ENCODE measurements around the gene SLC27A3. TPM values are rescaled to one million over a fixed set of nuclear protein-coding genes. Genes with fewer than 3 reads are reported as not detected.
"Not testable (repeated sequence)": the region's sequence is repeated elsewhere in the genome, so short reads cannot be mapped to it uniquely, and the experiment has no call there.

Gene SLC27A3
- total RNA-seq, 4 donors from 2014 or later, result 7.6 to 15.0 (median 11.2) TPM

DNA sequence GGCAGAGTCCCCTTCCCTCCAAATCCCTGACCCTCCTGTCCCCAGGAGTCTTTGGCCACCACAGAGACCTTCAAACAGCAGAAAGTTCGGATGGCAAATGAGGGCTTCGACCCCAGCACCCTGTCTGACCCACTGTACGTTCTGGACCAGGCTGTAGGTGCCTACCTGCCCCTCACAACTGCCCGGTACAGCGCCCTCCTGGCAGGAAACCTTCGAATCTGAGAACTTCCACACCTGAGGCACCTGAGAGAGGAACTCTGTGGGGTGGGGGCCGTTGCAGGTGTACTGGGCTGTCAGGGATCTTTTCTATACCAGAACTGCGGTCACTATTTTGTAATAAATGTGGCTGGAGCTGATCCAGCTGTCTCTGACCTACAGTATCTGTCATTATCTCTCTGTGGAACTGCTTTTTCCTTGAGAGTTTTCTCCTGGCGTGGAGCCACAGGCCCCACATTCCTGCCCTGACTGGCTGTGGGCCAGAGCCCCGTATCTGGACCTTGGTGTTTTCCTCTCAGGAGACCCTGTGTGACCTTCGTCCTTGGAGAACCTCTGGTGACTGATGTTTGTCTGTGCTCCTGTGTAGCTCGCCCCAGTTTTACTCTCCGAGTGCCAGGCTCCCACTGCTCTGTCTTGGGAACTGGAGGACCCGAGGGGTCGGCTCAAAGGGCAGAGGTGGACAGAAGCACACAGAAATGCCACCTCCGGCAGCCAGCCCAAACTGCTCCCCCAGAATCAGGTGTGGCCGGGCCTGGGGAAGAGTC, 4.8 kb downstream of the SLC27A3 start:
- intact Hi-C loops (cut with DNase I), result no loop called here
- Histone ChIP-seq H3K4me3 (no peak overlapping the region), H3K36me3 (peaks cover 0 to 23% (median 0%) of the 10 kb centered on the region in 3 donors), H3K27ac (no peak overlapping the region), H3K9me3 (no peaks in the 10 kb centered on the region), H3K27me3 (no peaks in the 10 kb centered on the region), H3K4me1 (peaks cover 17 to 76% (median 34%) of the 10 kb centered on the region in 3 donors)
- DNase-seq, result no peak
- WGBS, 2 donors, result 72 to 77% methylated on average over 5 to 9 of the region's 17 CpGs
- TF ChIP-seq POLR2A (IDR thresholded peaks at IDR 0.05), result no peak
- TF ChIP-seq, protein P1, sequence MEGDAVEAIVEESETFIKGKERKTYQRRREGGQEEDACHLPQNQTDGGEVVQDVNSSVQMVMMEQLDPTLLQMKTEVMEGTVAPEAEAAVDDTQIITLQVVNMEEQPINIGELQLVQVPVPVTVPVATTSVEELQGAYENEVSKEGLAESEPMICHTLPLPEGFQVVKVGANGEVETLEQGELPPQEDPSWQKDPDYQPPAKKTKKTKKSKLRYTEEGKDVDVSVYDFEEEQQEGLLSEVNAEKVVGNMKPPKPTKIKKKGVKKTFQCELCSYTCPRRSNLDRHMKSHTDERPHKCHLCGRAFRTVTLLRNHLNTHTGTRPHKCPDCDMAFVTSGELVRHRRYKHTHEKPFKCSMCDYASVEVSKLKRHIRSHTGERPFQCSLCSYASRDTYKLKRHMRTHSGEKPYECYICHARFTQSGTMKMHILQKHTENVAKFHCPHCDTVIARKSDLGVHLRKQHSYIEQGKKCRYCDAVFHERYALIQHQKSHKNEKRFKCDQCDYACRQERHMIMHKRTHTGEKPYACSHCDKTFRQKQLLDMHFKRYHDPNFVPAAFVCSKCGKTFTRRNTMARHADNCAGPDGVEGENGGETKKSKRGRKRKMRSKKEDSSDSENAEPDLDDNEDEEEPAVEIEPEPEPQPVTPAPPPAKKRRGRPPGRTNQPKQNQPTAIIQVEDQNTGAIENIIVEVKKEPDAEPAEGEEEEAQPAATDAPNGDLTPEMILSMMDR (IDR thresholded peaks at IDR 0.05), result no peak

DNA sequence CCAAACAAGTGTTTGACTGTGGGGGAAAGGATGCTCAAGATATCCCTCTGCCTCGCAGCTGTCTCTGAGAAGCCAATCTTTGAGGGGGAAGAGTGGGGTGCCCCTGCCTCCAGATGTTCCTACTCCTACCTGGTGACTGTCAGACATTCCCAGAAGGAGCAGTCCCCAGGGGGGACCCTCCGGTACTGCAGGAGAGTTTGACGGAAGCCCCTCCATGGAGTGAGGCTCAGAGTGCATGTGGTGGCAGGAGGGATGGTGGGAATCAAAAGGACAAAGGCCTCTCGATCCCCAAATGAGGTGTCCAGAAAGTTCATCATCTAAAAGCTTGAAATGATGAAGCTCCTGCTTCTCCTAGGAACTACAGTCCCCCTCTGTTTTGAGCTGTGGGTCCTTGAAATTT, 5.3 kb downstream of the SLC27A3 start:
- intact Hi-C loops (cut with DNase I), result no loop called here
- H3K9me3 ChIP-seq, result no peaks in the 10 kb centered on the region
- no peak for DNase-seq
- H3K36me3 ChIP-seq, result peaks cover 0 to 23% (median 0%) of the 10 kb centered on the region in 3 donors
- no peaks in the 10 kb centered on the region for H3K27me3 ChIP-seq
- H3K4me1 ChIP-seq, result peaks cover 16 to 71% (median 31%) of the 10 kb centered on the region in 3 donors
- 40 to 63% methylated on average over 1 of the region's 4 CpGs for WGBS, 2 donors
- no peak overlapping the region for H3K4me3 ChIP-seq
- H3K27ac ChIP-seq, result no peak overlapping the region
- TF ChIP-seq, protein P1 (IDR thresholded peaks at IDR 0.05), result no peak
- no peak for TF ChIP-seq POLR2A (IDR thresholded peaks at IDR 0.05)

DNA sequence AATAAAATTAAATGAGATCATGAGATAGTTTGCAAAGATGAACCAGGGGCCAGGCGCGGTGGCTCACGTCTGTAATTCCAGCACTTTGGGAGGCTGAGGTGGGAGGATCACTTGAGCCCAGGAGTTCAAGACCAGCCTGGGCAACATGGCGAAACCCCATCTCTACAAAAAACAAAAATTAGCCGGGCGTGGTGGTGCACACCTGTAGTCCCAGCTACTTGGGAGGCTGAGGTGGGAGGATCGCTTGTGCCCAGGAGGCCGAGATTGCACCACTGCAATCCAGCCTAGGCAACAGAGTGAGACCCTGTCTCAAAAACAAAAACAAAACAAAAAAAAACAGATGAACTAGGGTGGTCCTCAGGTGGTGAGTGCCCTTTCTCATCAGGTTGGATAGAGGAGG, 7.4 kb downstream of the SLC27A3 start:
- intact Hi-C loops (cut with DNase I); H3K9me3 ChIP-seq; DNase-seq; H3K27me3 ChIP-seq: not testable (repeated sequence)
- 87 to 93% methylated on average over 6 to 8 of the region's 8 CpGs for WGBS, 2 donors
- H3K27ac ChIP-seq, result peak overlapping the region; percentile 94 to 97 (median 96)
- peaks cover 3 to 50% (median 17%) of the 10 kb centered on the region in 3 donors for H3K4me1 ChIP-seq
- H3K4me3 ChIP-seq, result peak overlapping the region in 3 of 4 donors; percentile 70 to 75 (median 70)
- H3K36me3 ChIP-seq, result peaks cover 0 to 23% (median 0%) of the 10 kb centered on the region in 3 donors

DNA sequence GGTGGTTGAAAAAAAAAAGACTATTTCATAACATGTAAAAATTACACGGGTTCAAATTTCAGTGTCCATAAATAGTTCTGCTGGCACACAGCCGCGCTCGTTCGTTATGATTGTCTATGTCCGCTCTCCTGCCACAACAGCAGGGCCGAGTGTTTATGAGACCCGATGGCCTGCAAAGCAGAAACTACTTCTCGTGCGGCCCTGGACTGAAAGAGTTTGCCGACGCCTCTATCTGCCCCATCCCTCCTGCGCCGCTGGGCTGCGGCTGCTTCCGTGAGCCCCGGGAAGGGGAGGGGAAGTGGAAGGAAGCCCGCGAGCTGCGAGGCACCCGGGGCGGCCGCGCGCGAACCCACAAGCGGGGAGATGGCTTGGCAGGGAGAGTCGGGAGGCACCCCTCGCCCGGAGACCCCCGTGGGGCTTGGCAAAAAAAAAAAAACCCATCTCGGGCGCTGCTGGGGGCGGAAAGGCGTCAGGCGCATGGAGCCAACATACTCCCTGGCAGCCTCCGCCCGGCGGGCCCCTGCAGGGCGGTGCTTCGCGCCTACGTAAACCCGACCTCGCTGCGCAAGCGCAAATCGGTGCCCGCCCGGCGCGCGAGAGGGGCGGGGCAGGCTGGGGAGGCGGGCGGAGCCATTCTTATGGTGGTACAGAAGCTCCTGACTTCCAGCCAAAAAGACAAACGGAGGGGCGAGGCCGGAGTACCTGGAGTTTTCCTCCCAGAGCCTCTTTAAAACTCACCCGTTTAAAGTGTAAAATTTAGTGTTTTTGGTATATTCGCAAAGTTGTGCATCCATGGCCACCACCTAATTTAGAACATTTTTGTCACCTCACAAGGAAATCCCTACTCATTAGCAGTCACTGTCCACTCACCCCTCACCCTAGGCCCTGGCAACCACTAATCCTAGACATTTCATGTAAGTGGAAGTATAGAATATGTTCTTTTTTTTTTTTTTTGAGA, 8.3 kb downstream of the SLC27A3 start:
- WGBS, 2 donors, result 0% methylated on average over 18 to 28 of the region's 61 CpGs
- Histone ChIP-seq H3K36me3 (peaks cover 0 to 14% (median 0%) of the 10 kb centered on the region in 3 donors), H3K27ac (peak overlapping the region; percentile 94 to 97 (median 96)), H3K9me3 (no peaks in the 10 kb centered on the region), H3K4me1 (peaks cover 3 to 41% (median 13%) of the 10 kb centered on the region in 3 donors), H3K27me3 (no peaks in the 10 kb centered on the region), H3K4me3 (peak overlapping the region; percentile 55 to 75 (median 70))
- DNase-seq, result no peak
- intact Hi-C loops (cut with DNase I), result no loop called here
- TF ChIP-seq, protein P1 (IDR thresholded peaks at IDR 0.05), result peak in 4 of 6 experiments; percentile 11 to 40 (median 28)
- TF ChIP-seq POLR2A (IDR thresholded peaks at IDR 0.05), result peak in 3 of 4 donors; percentile 92 to 97 (median 95)

DNA sequence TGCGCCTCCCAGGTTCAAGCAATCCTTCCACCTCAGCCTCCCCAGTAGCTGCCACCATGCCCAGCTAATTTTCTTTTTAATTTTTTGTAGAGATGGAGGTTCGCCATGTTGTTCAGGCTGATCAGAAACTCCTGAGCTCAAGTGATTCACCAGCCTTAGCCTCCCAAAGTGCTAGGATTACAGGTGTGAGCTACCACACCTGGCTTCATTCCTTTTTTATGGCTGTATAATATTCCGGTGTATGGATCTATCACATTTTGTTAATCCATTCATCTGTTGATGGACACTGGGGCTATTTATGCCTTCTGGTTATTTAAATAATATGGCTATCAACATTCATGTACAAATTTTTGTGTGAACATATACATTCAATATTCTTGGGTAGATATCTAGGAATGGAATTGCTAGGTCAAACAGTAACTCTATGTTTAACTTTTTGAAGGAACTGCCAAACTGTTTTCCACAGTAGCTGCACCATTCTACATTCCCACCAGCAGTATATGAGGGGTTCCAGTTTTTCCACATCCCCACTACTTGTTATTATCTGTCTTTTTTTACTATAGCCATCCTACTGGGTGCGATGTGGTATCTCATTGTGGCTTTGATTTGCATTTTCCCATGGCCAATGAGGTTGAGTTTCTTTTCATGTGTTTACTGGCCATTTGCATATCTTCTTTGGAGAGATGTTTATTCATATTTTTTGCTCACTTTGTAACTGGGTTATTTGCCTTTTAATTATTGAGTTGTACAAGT, 11.0 kb downstream of the SLC27A3 start:
- Histone ChIP-seq H3K4me3 (no peak overlapping the region), H3K4me1 (peaks cover 15 to 44% (median 25%) of the 10 kb centered on the region in 3 donors), H3K9me3 (no peaks in the 10 kb centered on the region), H3K36me3 (no peaks in the 10 kb centered on the region), H3K27ac (no peak overlapping the region), H3K27me3 (no peaks in the 10 kb centered on the region)
- intact Hi-C loops (cut with DNase I), result no loop called here
- no peak for DNase-seq
- 90 to 98% methylated on average over 3 to 4 of the region's 4 CpGs for WGBS, 2 donors
- TF ChIP-seq, protein P1 (IDR thresholded peaks at IDR 0.05), result no peak
- TF ChIP-seq POLR2A (IDR thresholded peaks at IDR 0.05), result no peak

Data from esophagus squamous epithelium (tissue), 5 donors.